Posterior cingulate gyrus (tissue), 11 donors: ENCODE measurements around the gene KCTD16.

Experiments used
- DNase-seq, 10 donors: peaks; one replicate each; pipeline versions ENCODE4 v3.0.0 to v3.0.0-alpha.2; 2020 to 2021; ENCODE audit warnings: mixed read lengths in 3 of 10
- intact Hi-C: fragments of 100-400 bp; cut with DNase I; formaldehyde crosslinking; loops from one replicate; pipeline ENCODE4 v1.15.1; 2023

Gene KCTD16

DNA sequence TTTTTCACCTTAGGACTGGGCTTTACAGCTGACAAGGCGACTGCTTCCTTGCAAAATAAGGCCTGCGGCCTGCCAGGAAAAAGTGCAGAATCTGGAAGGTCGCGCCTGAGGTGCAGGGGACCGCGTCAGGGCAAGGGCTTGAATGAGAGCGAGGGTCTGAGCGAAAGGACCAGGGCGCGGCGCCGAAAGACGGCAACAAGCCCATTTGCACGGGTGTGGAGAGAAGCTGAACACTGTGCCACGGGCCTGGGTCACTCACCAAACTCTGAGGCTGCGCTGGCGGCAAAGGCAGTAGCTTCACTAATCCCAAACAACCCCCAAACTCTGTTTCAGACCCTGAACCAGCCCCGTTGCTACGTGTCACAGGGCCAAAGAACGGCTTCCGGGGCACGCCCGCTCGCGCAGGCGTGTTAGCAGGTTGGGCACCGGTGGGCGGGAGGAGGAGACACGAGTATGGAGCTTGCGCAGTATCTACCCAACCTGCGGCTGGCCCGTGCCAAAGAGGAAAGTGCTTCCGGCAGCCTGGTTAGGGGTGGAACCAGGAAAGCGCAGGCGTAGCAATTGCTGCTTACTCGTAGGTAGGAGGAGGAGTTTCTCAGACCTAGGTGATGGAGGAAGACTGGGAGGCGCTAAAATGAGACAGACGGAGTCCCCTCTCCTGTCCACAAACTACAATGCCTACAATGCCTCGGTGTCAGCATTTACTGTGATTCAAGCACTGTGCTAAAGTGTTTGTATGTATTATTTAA, at the start of gene KCTD16, which contains the start of gene YIPF5:
Gene KCTD16, plus strand, starts transcription at position 598 of the 749 bp plus-strand sequence.
Gene YIPF5, minus strand, starts transcription at position 384 of the 749 bp plus-strand sequence. CDS start 704 bp downstream, outside the sequence.
- peak; percentile 91 to 99 (median 94) for DNase-seq
- intact Hi-C loops: no loop called here

DNA sequence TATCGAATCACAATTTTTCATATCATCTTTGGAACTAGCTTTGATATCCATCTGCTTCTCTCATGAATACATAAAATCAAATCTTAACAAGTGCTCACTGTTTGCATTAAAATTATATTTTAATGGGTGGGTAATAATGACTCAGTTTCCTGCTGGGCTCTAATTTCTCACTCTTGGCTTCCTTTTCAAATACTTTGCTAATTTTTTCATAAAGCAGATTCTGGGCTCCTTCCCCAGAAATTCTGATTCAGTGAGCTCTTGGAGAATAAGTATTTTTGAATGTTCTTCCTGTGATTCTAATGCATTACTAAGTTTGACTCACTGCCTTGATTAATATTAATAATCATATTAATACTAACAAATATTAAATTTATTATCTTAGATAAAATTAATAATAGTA, 49.1 kb upstream of the KCTD16 start:
- DNase-seq: no peak
- intact Hi-C loops: no loop called here

DNA sequence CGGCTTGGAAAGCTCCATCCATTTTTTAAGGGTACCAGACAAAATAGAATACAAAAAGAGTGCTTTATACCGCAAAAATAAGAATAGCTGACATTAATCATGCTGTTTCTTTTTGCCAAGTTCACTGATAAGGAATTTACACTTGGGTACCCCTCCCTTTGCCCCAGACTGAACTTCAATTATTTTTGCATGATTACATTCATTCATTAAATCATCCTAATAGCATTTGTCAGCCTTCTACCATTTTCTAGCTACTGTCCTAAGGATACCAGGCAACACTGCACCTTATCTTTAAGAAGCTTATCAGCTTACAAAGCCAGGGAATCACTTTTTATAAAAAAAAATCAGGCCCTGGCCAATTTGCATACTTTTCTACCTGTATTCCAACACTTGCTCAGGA, 48.6 kb upstream of the KCTD16 start:
- intact Hi-C loops: no loop called here
- DNase-seq: no peak

DNA sequence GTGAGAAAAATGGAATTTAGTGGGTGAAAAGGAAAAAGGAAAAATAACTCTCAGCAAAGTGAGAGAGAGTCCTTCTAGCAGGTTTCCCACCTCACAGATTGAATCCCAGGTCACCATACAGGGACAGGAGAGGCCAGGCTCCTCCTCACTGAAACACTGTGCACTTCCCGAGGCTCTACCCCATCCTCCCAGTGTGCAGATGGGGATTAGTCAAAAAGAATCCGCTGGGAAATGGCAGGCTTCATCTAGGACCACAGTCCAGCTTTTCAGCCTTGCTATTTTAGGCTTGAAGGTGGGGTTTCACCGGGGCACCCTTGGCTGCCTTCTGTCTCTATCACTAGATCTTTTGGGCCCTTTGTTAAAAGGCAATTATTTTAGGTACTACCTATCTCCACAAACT, 48.0 kb upstream of the KCTD16 start:
- DNase-seq: no peak
- intact Hi-C loops: no loop called here

DNA sequence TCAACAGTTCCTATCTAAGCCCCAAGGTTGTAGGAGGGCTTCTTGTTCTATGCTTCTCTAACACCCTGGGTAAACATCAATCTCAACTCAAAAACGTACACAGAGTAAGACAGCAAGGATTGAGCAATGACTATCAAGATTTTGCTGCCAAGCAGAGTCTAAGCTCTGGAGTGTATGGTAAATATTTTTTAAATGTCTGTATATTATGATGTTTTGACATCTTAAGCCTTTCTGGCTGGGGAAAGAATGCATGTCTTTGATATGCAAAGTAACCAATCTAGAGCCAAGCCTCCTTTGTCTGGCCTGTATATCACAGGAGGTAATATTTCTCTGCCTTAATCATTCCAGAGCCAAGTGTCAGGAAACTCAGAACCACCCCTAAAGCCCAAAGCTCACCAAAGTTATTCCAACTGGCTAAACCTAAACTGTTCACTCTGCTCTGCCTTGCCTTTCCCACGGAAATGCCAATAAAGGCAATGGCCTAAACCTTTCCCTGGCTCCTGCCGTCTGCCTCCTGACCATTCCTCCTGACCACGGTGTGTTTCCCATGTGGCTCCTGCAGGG, 45.4 kb upstream of the KCTD16 start:
- intact Hi-C loops: no loop called here
- no peak for DNase-seq

DNA sequence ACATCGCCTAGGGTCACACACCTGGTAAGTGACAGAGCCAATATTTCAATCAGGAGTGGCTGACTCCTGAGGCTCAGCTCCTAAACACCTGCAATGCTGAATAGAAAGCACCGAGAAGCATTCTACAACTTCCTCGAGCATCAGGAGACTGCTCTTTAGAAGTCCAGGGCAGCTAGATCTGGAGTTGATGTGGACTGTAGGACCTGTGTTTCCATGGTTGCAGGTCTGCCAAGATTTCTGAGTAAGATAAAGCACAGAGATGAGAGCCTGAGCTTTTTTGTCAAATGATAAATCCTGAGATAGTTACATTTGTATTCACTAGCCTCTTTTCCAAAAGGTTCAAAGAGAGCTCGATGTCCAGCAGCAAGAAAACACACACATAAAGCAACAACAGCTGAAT, 44.0 kb upstream of the KCTD16 start:
- intact Hi-C loops: no loop called here
- no peak for DNase-seq

DNA sequence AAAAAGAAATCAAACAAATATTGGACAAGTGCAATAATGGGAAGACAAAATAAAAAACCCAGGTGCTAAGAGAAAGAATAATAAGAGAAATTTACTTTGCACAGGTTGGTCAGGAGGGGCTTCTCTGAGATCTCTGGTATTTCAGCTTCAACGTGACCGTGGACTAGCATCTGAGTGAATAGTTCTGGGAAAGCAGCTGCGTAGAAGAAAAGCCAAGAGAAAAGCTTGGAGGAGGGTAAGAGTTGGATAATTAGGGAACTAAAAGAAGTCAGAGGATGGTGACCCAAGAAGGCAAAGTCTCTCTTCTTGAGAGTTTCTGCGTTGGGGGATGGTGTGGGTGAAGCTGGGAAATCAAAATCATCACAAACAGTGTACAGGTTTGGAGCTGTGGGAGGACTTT, 41.8 kb upstream of the KCTD16 start:
- no peak for DNase-seq
- intact Hi-C loops: no loop called here

DNA sequence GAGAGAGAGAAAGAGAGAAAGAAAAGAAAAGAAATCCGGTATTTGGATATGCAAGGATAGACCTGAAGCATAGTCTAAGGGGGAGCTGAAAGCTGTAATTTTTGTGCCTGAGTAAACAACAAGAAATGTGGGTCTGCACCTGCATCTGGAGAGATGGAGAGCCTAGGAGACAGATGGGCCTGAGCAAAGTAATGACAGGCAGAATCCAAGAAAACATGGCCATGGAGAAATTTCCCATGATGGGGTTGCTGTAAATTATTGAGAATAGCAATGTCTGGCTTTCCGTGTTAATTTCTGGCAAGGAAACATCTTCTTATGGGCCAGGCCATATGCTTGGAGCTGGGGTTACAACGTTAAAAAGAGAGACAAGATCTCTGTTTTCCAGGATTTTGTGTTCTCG, 40.4 kb upstream of the KCTD16 start:
- intact Hi-C loops: no loop called here
- DNase-seq: no peak

DNA sequence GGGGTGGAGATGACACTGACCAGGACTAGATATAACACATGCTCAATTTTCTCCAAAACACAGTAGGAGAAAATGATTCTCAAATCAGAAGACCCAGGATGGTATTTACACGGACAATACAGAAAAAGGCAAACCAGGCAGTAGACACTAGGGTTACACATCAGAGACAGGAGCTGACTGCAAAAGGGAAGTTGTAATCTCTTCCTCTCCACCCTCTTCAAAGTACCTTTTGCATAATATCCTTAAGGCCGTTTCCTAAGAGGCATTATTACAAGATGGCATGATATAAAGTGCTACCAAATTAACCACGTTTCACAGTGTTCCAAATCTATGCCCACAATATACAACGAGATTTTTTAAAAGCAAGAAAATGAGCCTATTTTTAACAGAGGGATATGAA, 39.4 kb upstream of the KCTD16 start:
- intact Hi-C loops: no loop called here
- no peak for DNase-seq

DNA sequence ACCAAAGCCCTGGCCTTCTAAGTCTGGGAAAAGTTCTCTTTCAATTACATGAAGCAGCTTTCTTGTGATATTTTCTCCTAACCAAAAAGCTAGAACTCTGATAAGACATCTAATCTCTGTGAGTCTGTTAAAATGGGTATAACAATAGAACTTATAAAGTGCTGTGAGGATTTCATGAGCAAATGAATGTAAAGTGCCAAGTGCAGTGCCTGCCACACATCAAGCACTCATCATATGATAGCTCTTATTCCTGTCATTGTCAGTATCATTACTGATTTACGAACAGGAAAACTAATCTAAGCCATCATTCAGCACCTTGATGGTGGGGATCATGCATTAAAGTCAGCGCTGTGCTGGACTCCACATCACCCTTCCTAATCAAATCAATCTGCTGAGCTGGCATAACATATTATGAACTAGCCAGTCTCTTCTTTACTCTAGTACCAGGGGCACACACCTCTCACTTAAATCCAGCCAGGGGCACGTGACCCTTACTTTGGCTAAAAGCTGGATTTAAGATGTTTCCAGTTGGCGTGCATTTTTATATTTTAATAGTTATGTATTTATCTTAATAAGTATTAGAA, 37.5 kb upstream of the KCTD16 start:
- intact Hi-C loops: no loop called here
- DNase-seq: no peak

DNA sequence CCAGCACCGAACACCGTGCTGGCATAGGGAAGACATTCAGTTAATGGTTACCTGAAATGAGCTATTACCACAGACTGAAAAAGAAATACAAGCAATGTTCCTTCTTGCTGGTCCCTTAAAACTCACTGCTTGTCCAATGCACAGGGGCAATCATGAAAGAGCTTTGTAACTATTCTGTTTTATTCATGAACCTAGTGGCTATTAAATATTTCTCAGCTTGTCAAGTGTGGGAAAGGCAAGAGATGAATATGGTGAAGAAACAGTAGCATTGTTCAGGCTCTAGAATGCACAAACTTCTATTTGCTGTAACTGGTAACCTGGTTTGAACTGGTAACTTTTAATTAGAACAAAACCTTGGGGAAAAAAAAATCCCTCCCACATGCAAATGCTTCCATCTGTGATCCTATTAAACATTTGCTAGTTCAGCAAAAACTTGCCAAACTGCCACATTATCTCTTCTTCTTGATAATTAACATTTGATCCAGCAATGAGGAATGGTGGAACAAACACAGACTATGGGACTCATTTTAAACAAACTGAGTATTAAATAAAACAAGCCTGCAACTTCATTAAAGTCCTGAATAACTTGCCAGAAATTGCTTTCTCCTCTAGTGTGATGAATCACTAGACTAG, 36.4 kb upstream of the KCTD16 start:
- intact Hi-C loops: no loop called here
- no peak for DNase-seq

DNA sequence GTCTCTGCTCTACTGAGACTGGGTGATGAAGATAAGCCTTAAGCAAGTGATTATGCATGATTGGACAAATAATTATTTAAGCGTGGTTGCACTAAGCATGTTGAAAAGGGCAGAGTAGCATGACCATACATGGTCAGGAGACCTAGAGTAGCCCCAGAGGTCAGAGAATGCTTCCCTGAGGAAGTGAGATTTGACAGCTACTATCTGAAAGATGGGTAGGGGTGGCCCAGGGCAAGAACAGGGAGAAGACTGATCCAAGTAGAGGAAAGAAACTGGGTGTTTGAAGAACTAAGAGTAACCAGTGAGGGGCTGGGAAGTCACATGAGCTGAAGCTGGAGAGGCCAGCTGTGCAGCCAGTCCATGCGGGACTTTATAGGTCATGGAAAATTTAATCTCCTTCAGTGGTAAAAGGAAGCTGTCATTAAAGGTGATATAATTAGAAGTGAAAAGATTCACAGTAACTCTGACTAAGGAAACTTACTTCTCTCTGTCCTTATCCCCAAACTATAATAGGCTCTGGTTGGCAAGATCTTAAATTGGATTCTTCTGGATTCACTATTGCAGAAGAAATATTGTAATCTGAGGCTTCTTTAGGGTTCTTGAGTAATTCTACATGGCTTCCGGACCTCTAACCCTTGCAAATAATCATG, 35.4 kb upstream of the KCTD16 start:
- DNase-seq: no peak
- intact Hi-C loops: no loop called here

DNA sequence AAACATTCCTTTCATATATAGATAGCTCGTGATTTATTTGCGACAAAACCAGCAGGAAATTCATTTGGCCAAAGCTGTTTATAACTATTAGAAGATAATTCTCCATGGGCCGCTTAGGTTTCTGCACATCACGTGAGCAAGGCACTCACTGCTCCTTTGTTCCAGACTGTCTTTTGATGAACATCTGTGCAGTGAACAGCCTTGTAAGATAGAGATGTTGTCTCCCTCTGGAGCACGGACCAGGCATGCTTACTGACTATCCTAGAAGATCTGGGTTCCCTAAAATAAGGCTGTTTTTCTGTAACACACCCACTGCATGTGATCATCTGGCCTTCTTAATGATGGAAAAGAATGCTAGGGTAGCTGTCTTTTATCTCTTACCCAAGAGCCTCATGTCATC, 31.1 kb upstream of the KCTD16 start:
- peak in 3 of 10 donors; percentile 10 to 34 (median 31) for DNase-seq

DNA sequence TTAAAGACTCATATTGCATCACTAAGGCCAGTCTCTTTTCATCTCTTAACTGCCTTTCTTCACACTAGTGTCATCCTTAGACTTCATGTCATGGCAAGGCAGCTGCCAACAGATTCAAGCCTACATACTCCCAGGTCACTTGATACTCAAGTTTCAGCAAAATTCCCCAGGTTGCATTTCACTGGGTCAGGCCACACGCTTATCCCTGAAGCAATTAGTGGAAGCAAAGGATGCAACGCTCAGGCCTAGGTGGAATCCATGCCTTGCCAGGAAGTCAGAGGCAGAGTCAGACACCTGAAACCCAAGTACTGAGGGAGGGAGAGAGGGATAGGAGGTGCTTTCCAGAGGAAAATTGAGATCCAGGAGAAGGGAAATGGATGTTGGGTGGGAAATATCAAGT, 29.1 kb upstream of the KCTD16 start:
- no peak for DNase-seq
- intact Hi-C loops: loop anchor here (10.0 kb wide), 1 partner anchor 317 kb away; no protein-coding TSS in a partner anchor

More for the DNA sequence above, 31.1 kb upstream of the KCTD16 start:
- intact Hi-C loops: no loop called here

DNA sequence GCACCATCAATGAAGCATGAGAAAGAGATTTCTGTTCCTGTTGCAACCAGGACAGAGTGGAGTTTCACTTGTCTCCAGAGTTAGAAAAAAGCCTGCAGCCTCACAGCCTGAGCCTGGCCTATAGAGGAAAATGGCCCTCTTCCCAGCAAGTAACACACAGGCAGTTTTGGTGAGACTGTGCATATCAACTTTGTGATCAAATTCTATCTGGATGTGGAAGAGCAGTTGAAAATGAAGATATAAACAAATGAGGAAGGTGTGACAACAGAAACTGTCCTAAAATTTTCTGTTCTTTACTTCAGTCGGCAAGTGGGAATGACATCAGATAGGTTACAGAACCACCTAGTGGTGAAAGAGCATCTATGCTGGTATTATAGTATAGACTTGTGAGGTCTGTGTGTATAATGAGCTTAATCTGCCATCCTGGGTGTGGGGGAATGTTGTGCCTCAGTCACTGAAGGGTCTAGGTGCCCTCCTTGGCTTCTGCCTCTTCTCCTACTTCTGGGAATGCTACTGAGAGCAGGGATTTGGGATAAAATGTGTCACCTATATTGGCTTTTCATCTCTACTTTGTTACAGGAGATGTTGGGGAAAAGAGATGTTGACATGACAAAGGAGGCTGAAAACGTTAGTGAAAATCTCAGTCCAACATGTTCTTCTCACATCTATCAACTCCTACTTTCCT, 28.4 kb upstream of the KCTD16 start:
- intact Hi-C loops: loop anchor here (10.0 kb wide), 1 partner anchor 317 kb away; no protein-coding TSS in a partner anchor
- no peak for DNase-seq

DNA sequence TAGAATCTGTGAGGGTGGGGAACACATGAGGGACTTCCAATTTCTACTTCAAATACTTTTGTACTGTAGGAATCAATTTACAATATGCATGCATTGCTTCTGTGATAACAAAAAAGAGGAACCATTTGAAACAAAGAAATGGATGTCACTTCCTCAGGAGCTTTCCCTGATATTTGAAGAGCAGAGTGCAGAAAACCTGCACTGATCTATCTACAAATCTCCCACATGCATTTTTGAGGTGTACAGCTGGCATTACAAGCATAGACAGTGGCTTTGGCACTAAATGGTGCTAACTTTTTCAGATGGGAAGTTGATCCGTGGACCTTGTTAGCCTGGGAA, 27.9 kb upstream of the KCTD16 start:
- no peak for DNase-seq
- intact Hi-C loops: loop anchor here (10.0 kb wide), 1 partner anchor 318 kb away; no protein-coding TSS in a partner anchor

DNA sequence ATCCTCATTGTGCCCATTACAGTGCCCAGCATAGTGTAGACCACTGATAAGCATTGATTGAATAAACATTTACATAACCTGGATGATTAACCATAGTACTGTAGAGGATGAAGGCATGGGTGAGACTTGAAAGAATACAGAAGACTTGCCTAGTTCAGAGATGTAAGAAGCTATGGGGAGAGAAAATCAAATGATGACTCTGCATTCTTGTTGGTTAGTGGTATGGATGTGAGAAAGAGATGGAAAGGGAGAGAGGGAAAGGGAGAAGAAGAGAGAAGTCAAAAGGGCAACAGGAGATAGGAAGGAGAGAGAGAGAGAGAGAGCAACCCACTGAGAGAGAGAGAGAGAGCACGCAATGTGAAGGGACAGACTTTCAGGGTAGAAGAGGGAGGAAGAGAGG, 27.0 kb upstream of the KCTD16 start:
- no peak for DNase-seq
- intact Hi-C loops: loop anchor here (10.0 kb wide), 1 partner anchor 319 kb away; no protein-coding TSS in a partner anchor

DNA sequence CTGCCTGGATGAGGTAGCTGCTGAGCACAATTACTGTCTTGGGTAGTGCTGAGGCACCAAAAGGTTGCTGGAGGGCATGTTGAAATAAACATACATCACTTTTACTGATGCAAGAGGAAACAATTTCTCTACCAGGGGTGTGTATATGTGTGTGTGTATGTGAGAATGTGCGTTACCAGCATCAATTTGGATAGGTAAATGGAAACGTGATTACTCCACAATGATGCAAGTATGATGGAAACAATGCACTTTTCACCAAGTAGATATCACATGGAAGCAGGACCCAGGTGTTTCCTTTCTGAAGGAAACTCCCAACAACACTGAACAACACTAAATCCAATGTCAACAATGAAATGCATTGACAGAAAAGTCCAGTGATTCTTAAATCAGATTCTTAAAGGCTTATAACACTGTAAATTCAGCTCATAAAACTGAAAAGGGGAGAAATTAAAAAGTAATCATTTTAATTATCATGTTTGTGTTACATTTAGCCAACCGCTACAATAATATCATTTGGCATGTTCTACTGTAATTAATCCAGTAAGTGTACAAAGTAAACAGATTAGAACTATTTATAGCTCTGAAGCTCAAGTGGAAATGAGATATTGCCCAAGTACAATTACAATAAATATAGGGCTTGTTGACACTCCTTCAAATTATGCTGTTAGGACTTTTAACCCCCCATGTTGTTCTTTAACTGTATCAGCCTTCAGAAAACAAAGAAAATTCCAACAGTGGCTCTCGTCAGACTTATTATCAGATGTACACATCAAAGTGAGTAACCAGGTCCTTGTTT, 25.5 kb upstream of the KCTD16 start:
- no peak for DNase-seq
- intact Hi-C loops: loop anchor here (10.0 kb wide), 1 partner anchor 320 kb away; no protein-coding TSS in a partner anchor

DNA sequence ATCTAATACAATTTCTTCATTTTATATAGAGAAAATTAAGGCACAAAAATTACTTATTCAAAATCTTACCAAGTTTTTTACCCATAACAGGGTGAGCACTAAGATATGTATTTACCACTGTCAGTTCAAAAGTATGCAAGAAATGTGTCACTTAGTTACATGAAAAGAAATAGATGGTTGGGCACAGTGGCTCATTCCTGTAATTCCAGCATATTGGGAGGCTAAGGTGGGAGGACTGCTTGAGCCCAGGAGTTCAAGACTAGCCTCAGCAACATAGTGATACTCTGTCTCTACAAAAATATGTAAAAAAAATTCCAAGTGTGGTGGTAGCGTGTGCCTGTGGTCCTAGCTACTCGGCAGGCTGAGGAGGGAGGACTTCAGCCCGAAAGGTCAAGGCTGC, 19.6 kb upstream of the KCTD16 start:
- intact Hi-C loops: no loop called here
- DNase-seq: no peak
